ENCODE data around the gene MRPL54.
"Not testable (repeated sequence)": the region's sequence is repeated elsewhere in the genome, so short reads cannot be mapped to it uniquely, and the experiment has no call there.

The MRPL54 gene

GRCh38 chr19:3743486-3743885 lies 19.0 kb upstream of the MRPL54 start:
- no peak for DNase-seq

GRCh38 chr19:3745363-3746045 lies 17.0 kb upstream of the MRPL54 start:
- DNase-seq, result no peak

- no peak for DNase-seq
Measured at GRCh38 chr19:3746371-3747056, 16.0 kb upstream of the MRPL54 start.

GRCh38 chr19:3748965-3749364 lies 13.5 kb upstream of the MRPL54 start:
- no peak for DNase-seq

- DNase-seq, result no peak
Measured at GRCh38 chr19:3750211-3750610, 12.3 kb upstream of the MRPL54 start.

GRCh38 chr19:3751236-3751635 lies 11.2 kb upstream of the MRPL54 start:
- DNase-seq, result no peak

- no peak for DNase-seq
Measured at GRCh38 chr19:3752492-3752891, 10.0 kb upstream of the MRPL54 start.

- DNase-seq, result no peak
Measured at GRCh38 chr19:3753631-3754410, 8.7 kb upstream of the MRPL54 start.

GRCh38 chr19:3757705-3758104 lies 4.8 kb upstream of the MRPL54 start:
- DNase-seq, result not testable (repeated sequence)

GRCh38 chr19:3758297-3758696 lies 4.2 kb upstream of the MRPL54 start:
- DNase-seq, result not testable (repeated sequence)

- DNase-seq, result no peak
Measured at GRCh38 chr19:3759482-3760254, 2.8 kb upstream of the MRPL54 start.

- no peak for DNase-seq
Measured at GRCh38 chr19:3760871-3761361, 1.6 kb upstream of the MRPL54 start.

GRCh38 chr19:3761382-3762129 lies 926 bp upstream of the MRPL54 start, which contains the start of gene APBA3:
Gene APBA3 (minus strand): TSS chr19:3761692. CDS start chr19:3760264, 1,428 bp downstream.
- DNase-seq, result peak; percentile 91

- no peak for DNase-seq
Measured at GRCh38 chr19:3762130-3762473, 380 bp upstream of the MRPL54 start.

- DNase-seq, result no peak
Measured at GRCh38 chr19:3765121-3765520, 2.6 kb downstream of the MRPL54 start.

GRCh38 chr19:3765757-3766156 lies 3.3 kb downstream of the MRPL54 start:
- not testable (repeated sequence) for DNase-seq

GRCh38 chr19:3766520-3766919 lies 4.0 kb downstream of the MRPL54 start:
- no peak for DNase-seq

- no peak for DNase-seq
Measured at GRCh38 chr19:3767050-3767449, 4.6 kb downstream of the MRPL54 start.

GRCh38 chr19:3768015-3768747 lies 5.7 kb downstream of the MRPL54 start:
- no peak for DNase-seq

- no peak for DNase-seq
Measured at GRCh38 chr19:3768748-3769099, 6.2 kb downstream of the MRPL54 start.

- DNase-seq, result no peak
Measured at GRCh38 chr19:3769494-3769893, 7.0 kb downstream of the MRPL54 start.

Measured in NCI-H1436 (cell line).